SU-DHL-6 (cell line): ENCODE results near the gene UTF1.

Experiments
- H2AFZ ChIP-seq: fragments of 200-600 bp; sonication (generic); 2 replicates; pipeline ENCODE4 v1.6.1; 2014; ENCODE audit warnings: low read depth, mild to moderate bottlenecking, moderate library complexity, mixed read lengths, antibody characterized with exemption, low read length; ENCODE audit not compliant: severe bottlenecking
- H3F3A ChIP-seq: fragments of 200-600 bp; shearing (Covaris generic); 2 replicates; pipeline ENCODE4 v1.6.0; 2016; ENCODE audit warnings: antibody characterized with exemption, mild to moderate bottlenecking; ENCODE audit not compliant: insufficient read depth
- H3K27ac ChIP-seq: fragments of 200-600 bp; sonication (generic); 2 replicates; pipeline ENCODE4 v1.5.1; 2016; ENCODE audit warnings: low read depth, mild to moderate bottlenecking, low read length, moderate library complexity, mixed read lengths
- H3K27me3 ChIP-seq: fragments of 200-600 bp; sonication (generic), shearing (Covaris generic); 2 replicates; pipeline ENCODE4 v1.6.0; 2014; ENCODE audit warnings: mild to moderate bottlenecking, low read length
- H3K36me3 ChIP-seq: fragments of 200-600 bp; sonication (generic); 2 replicates; pipeline ENCODE4 v1.6.1; 2014; ENCODE audit warnings: mild to moderate bottlenecking, low read length, mixed read lengths
- H3K4me2 ChIP-seq: fragments of 300-600, 200-600 bp; shearing (Covaris generic), sonication (generic); 2 replicates; pipeline ENCODE4 v1.6.0; 2014; ENCODE audit warnings: low read length, low read depth, mild to moderate bottlenecking; ENCODE audit not compliant: poor library complexity, severe bottlenecking
- H3K4me3 ChIP-seq: fragments of 200-600 bp; sonication (generic); 2 replicates; pipeline ENCODE4 v1.5.1; 2014; ENCODE audit warnings: antibody characterized with exemption, low read length, mild to moderate bottlenecking, mixed read lengths; ENCODE audit not compliant: insufficient read depth, poor library complexity, severe bottlenecking
- H3K79me2 ChIP-seq: fragments of 200-600 bp; sonication (generic); 2 replicates; pipeline ENCODE4 v1.6.1; 2014; ENCODE audit warnings: mild to moderate bottlenecking, low read length, moderate library complexity; ENCODE audit not compliant: insufficient read depth
- H3K9ac ChIP-seq: fragments of 200-600 bp; sonication (generic); 2 replicates; pipeline ENCODE4 v1.7.0; 2014; ENCODE audit warnings: mild to moderate bottlenecking, low read length
- H3K9me2 ChIP-seq: fragments of 200-600 bp; sonication (generic); replicated peaks from 2 replicates; pipeline ENCODE4 v1.6.1; 2014; ENCODE audit warnings: low read length; ENCODE audit not compliant: insufficient read depth
- H3K9me3 ChIP-seq: fragments of 200-600 bp; sonication (generic); 2 replicates; pipeline ENCODE4 v1.6.1; 2014; ENCODE audit warnings: low read length, mixed read lengths; ENCODE audit not compliant: insufficient read depth
- H4K20me1 ChIP-seq: fragments of 200-600 bp; sonication (generic); 2 replicates; pipeline ENCODE4 v1.6.1; 2014; ENCODE audit warnings: low read depth, mild to moderate bottlenecking, antibody characterized with exemption, low read length, moderate library complexity, mixed read lengths
- EZH2phosphoT487 ChIP-seq: fragments of 200-600 bp; sonication (generic), shearing (Covaris generic); conservative IDR thresholded peaks from 2 replicates; pipeline ENCODE4 v1.6.1; 2018; ENCODE audit warnings: mild to moderate bottlenecking, antibody characterized with exemption, low read length, moderate library complexity, mixed read lengths
- TF ChIP-seq, protein P1 (sequence below): fragments of 200-600 bp; sonication (generic); IDR thresholded peaks from one replicate; pipeline ENCODE4 v1.5.1; 2017; ENCODE audit warnings: antibody characterized with exemption, mild to moderate bottlenecking, low read length, moderate library complexity; ENCODE audit not compliant: insufficient read depth, poor library complexity, severe bottlenecking

The UTF1 gene

DNA sequence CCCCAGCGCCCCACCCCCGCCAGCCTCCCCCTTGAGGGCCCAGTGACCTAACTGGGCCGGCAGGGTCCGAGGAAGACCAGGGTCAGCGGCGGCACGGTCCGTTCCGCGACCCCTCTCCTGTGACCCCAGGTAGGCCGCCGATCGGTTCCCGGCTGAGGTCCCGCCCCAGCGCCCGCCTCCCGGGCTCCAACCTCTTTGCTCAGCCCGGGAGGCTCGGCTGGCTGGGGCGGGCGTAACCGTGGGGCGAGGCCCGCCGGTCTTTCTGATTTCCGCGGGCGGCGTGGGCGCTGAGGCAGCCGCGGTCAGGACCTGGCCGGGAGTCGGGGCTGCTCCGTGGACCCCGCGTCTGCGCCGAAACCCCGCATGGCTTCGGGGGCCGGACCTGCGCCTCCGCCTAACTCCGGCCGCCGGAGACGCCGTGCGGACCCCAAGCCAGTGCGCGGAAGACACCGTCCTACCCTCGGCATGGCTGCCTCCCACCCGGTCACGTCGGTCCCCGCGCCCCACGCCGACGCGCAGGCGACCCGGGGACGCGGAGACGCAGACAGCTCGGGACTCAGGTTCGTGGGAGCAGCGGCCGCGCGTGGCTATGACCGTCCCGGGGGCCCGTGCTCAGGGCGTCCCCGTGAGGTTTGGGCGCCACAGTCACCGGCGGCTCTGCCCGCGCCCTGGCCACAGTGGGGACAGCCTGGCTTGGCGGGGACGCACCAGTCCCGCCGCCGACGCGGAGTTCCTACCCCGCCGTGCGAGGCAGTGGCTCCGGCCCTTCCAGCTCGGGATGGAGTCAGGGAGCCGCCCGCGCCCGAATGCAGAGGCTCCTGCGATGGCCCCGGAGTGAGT is 6.6 kb downstream of the UTF1 start:
- Histone ChIP-seq H3K4me2 (no peak overlapping the region), H3K27me3 (no peaks in the 10 kb centered on the region), H3K4me3 (no peak overlapping the region), H3K79me2 (no peaks in the 10 kb centered on the region), H3K9me3 (no peaks in the 10 kb centered on the region), H3K9ac (no peak overlapping the region), H2AFZ (no peak overlapping the region), H4K20me1 (no peaks in the 10 kb centered on the region), H3K27ac (no peak overlapping the region), H3K36me3 (no peaks in the 10 kb centered on the region), H3K9me2 (no peaks in the 10 kb centered on the region), H3F3A (no peaks in the 10 kb centered on the region)
- TF ChIP-seq, protein P1, sequence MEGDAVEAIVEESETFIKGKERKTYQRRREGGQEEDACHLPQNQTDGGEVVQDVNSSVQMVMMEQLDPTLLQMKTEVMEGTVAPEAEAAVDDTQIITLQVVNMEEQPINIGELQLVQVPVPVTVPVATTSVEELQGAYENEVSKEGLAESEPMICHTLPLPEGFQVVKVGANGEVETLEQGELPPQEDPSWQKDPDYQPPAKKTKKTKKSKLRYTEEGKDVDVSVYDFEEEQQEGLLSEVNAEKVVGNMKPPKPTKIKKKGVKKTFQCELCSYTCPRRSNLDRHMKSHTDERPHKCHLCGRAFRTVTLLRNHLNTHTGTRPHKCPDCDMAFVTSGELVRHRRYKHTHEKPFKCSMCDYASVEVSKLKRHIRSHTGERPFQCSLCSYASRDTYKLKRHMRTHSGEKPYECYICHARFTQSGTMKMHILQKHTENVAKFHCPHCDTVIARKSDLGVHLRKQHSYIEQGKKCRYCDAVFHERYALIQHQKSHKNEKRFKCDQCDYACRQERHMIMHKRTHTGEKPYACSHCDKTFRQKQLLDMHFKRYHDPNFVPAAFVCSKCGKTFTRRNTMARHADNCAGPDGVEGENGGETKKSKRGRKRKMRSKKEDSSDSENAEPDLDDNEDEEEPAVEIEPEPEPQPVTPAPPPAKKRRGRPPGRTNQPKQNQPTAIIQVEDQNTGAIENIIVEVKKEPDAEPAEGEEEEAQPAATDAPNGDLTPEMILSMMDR, result no peak
- no peak for TF ChIP-seq EZH2phosphoT487

DNA sequence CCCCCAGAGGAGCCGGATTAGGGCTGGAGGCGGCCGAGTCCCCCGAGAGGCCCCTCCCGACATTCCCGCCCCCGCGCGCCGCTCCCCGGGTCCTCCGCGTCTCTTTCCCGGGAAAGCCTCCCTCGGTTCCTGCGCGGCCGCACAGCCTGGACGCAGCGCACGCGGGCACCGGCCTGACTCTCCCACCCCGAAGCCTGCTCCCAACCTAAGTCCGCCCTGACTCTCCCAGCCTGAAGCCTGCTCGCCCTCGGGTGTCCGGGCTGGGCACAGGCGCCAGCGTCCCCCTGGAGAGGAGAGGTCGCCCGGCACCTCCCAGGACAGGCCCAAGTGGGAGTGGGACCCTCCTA is 7.2 kb downstream of the UTF1 start:
- H3K4me2 ChIP-seq, result no peak overlapping the region
- no peaks in the 10 kb centered on the region for H3K9me2 ChIP-seq
- no peaks in the 10 kb centered on the region for H3K27me3 ChIP-seq
- H3K9me3 ChIP-seq, result no peaks in the 10 kb centered on the region
- no peaks in the 10 kb centered on the region for H3K79me2 ChIP-seq
- H3F3A ChIP-seq, result no peaks in the 10 kb centered on the region
- H2AFZ ChIP-seq, result no peak overlapping the region
- H3K4me3 ChIP-seq, result no peak overlapping the region
- TF ChIP-seq, protein P1, result no peak
- TF ChIP-seq EZH2phosphoT487, result no peak
- H3K36me3 ChIP-seq, result no peaks in the 10 kb centered on the region
- H3K9ac ChIP-seq, result no peak overlapping the region
- no peak overlapping the region for H3K27ac ChIP-seq
- H4K20me1 ChIP-seq, result no peaks in the 10 kb centered on the region

DNA sequence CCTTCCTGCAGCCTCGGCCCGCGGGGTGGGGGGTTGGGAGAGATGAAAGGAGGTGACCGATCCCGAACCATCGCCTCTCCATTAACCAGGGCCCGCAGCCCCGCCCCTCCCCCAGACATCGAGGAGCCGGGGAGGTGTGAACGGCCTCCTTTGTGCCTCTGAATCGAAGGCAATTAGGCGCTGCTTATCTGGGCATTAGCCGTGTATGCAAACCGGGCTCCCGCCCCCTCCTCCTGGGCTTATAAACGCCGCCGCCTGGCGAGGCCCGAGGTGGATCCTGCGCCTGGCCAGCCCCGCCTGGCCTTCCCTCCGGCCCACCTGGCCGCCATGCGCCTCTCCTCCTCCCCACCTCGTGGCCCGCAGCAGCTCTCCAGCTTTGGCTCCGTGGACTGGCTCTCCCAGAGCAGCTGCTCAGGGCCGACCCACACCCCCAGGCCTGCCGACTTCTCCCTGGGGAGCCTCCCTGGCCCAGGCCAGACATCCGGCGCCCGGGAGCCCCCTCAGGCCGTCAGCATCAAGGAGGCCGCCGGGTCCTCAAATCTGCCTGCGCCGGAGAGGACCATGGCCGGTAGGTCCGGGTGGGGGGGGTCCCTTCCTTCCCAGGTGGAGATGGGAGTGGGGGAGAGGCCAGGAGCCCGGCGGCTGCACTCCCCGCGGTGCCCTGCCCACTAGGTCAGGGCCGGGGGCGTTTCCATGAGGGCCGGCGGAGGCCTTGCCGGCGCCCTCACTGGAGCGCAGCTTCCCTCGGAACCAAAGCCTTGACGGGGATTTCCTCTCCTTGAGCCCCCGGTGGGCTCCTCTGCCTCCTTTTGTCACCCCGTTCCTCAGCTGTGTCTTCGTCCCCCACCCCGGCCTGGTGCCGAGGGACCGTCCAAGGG is 7.8 kb downstream of the UTF1 start, which contains the start of gene VENTX:
Gene VENTX (plus strand): TSS at position 268 of the 878 bp plus-strand sequence. CDS start 60 bp downstream, at position 328.
- Histone ChIP-seq H3K4me3 (no peak within 1 kb of the TSS), H3K79me2 (no peaks in the 10 kb centered on the region), H3K4me2 (no peak within 1 kb of the TSS), H3K9me3 (no peaks in the 10 kb centered on the region), H4K20me1 (no peaks in the 10 kb centered on the region), H2AFZ (no peak within 1 kb of the TSS), H3K36me3 (no peaks in the 10 kb centered on the region), H3K27me3 (no peaks in the 10 kb centered on the region), H3K9ac (no peak within 1 kb of the TSS), H3K27ac (no peak within 1 kb of the TSS), H3F3A (no peaks in the 10 kb centered on the region), H3K9me2 (no peaks in the 10 kb centered on the region)
- no peak for TF ChIP-seq EZH2phosphoT487
- TF ChIP-seq, protein P1, result no peak
